SK-N-SH (cell line): Measurements from ENCODE around the gene MEGF6. TPM values are rescaled to one million over a fixed set of nuclear protein-coding genes. Genes with fewer than 3 reads are reported as not detected.

ENCODE experiments used
- CTCF ChIA-PET: fragments of 300-600, 350-600 bp; formaldehyde crosslinking; extraction: SDS; loops from one replicate; lab custom pipeline; 2021; lab: Yijun Ruan, JAX
- POLR2A ChIA-PET: fragments of 350-600 bp; sonication (Branson Sonifier 250); formaldehyde crosslinking; extraction: SDS; loops from one replicate; lab custom pipeline; 2020; ENCODE audit warnings: antibody characterized with exemption, inconsistent platforms; lab: Yijun Ruan, JAX
- DNase-seq: peaks from one replicate; pipeline ENCODE4 v3.0.0; 2012
- H2AFZ ChIP-seq: fragments of 200-600 bp; sonication (generic); 2 replicates; pipeline ENCODE4 v1.8.1; 2016; ENCODE audit warnings: antibody characterized with exemption, mild to moderate bottlenecking, low read depth
- H3F3A ChIP-seq: fragments of 200-600 bp; sonication (generic); replicated peaks from 2 replicates; pipeline ENCODE3; 2016; ENCODE audit warnings: antibody characterized with exemption, mild to moderate bottlenecking; ENCODE audit not compliant: insufficient read depth
- H3K27ac ChIP-seq, 2 experiments: fragments of 200-500 bp in 1 of 2; fragments of 200-600 bp in 1 of 2; sonication (Bioruptor generic) in 1 of 2; sonication (generic), shearing (Covaris generic) in 1 of 2; 2 replicates each; pipeline versions ENCODE4 v1.5.1 to v1.6.1; 2014 to 2016; ENCODE audit warnings: low read depth in 2 of 2, inconsistent platforms in 1 of 2, low read length in 1 of 2, mild to moderate bottlenecking in 1 of 2, mixed read lengths in 1 of 2
- H3K27me3 ChIP-seq: fragments of 200-600 bp; sonication (generic), shearing (Covaris generic); 2 replicates; pipeline ENCODE4 v1.6.1; 2016; ENCODE audit warnings: mixed run types; ENCODE audit not compliant: insufficient read depth
- H3K36me3 ChIP-seq, 2 experiments: fragments of 200-500 bp in 1 of 2; fragments of 200-600 bp in 1 of 2; sonication (Bioruptor generic) in 1 of 2; sonication (generic) in 1 of 2; replicated peaks in 1 of 2; 2 replicates each; pipeline versions ENCODE3 to v1.5.1; 2014 to 2016; ENCODE audit warnings: low read length in 1 of 2, mild to moderate bottlenecking in 1 of 2; ENCODE audit not compliant: insufficient read depth in 2 of 2, control insufficient read depth in 1 of 2
- H3K4me1 ChIP-seq, 2 experiments: fragments of 200-500 bp in 1 of 2; fragments of 200-600 bp in 1 of 2; sonication (Bioruptor generic) in 1 of 2; sonication (generic), shearing (Covaris generic) in 1 of 2; 2 replicates each; pipeline versions ENCODE4 v1.5.1 to v1.6.1; 2014 to 2016; ENCODE audit warnings: low read depth in 1 of 2, low read length in 1 of 2, mixed run types in 1 of 2; ENCODE audit not compliant: insufficient read depth in 2 of 2, control insufficient read depth in 1 of 2
- H3K4me2 ChIP-seq: fragments of 200-600 bp; sonication (generic), shearing (Covaris generic); 2 replicates; pipeline ENCODE4 v1.6.1; 2017; ENCODE audit warnings: mixed run types
- H3K4me3 ChIP-seq, 2 experiments: fragments of 200-500 bp in 1 of 2; fragments of 200-600 bp in 1 of 2; sonication (Bioruptor generic) in 1 of 2; sonication (generic), shearing (Covaris generic) in 1 of 2; 2 replicates each; pipeline versions ENCODE4 v1.5.1 to v1.8.1; 2014 to 2016; ENCODE audit warnings: low read depth in 2 of 2, inconsistent platforms in 1 of 2, low read length in 1 of 2, mild to moderate bottlenecking in 1 of 2, mixed read lengths in 1 of 2, moderate library complexity in 1 of 2
- H3K79me2 ChIP-seq: fragments of 200-600 bp; sonication (generic); 2 replicates; pipeline ENCODE4 v1.8.1; 2017; ENCODE audit warnings: mild to moderate bottlenecking; ENCODE audit not compliant: insufficient read depth
- H3K9ac ChIP-seq: fragments of 200-600 bp; sonication (generic); 2 replicates; pipeline ENCODE4 v1.6.1; 2017; ENCODE audit warnings: mixed run types
- H3K9me2 ChIP-seq: fragments of 200-600 bp; sonication (generic); 2 replicates; pipeline ENCODE4 v1.6.1; 2017; ENCODE audit warnings: mixed run types
- H3K9me3 ChIP-seq: fragments of 200-600 bp; sonication (generic); 2 replicates; pipeline ENCODE4 v1.6.1; 2017; ENCODE audit warnings: mixed run types, mild to moderate bottlenecking, moderate library complexity
- H4K20me1 ChIP-seq: fragments of 200-600 bp; sonication (generic); 2 replicates; pipeline ENCODE4 v1.6.1; 2017; ENCODE audit warnings: mild to moderate bottlenecking, mixed run types; ENCODE audit not compliant: insufficient read depth
- CHD2 ChIP-seq: fragments of 150-350 bp; IDR thresholded peaks from 2 replicates; pipeline ENCODE4 v1.6.1; 2018; ENCODE audit warnings: low read length; ENCODE audit not compliant: partially characterized antibody
- FOXM1 ChIP-seq: IDR thresholded peaks from 2 replicates; pipeline ENCODE4 v1.4.0; 2012; ENCODE audit warnings: low read depth, mild to moderate bottlenecking
- MAX ChIP-seq: IDR thresholded peaks from 2 replicates; pipeline ENCODE4 v1.4.0; 2012; ENCODE audit warnings: low read depth
- NFIC ChIP-seq: IDR thresholded peaks from 2 replicates; pipeline ENCODE4 v1.4.0; 2012; ENCODE audit warnings: borderline replicate concordance
- RAD21 ChIP-seq: IDR thresholded peaks from 2 replicates; pipeline ENCODE4 v1.6.1; 2012; ENCODE audit warnings: mild to moderate bottlenecking, low read length
- RFX5 ChIP-seq: IDR thresholded peaks from 2 replicates; pipeline ENCODE4 v1.6.1; 2012; ENCODE audit warnings: mild to moderate bottlenecking, improper control_type of control experiment, low read length
- RXRA ChIP-seq: IDR thresholded peaks from 2 replicates; pipeline ENCODE4 v1.4.0; 2012; ENCODE audit warnings: low read depth, mild to moderate bottlenecking, borderline replicate concordance
- TAF1 ChIP-seq: IDR thresholded peaks from 2 replicates; pipeline ENCODE4 v1.6.1; 2012; ENCODE audit warnings: low read depth, mild to moderate bottlenecking, low read length, moderate library complexity, borderline replicate concordance
- WGBS: methylation state at CpG from one replicate; pipeline ENCODE4 v1.1.6; 2017; ENCODE audit warnings: low lambda C conversion rate; 5-methylcytosine and 5-hydroxymethylcytosine counted together
- polyA plus RNA-seq, 3 experiments: library from polyadenylated mRNA; depleted of rRNA; stranded (reverse); fragments of >200 nt; gene quantifications; 2 replicates each; pipeline ENCODE4 v1.2.3, GENCODE V29; 2012
- TF ChIP-seq, protein P1 (sequence below): fragments of 150-350 bp; IDR thresholded peaks from 2 replicates; pipeline ENCODE4 v1.6.1; 2017; ENCODE audit warnings: antibody characterized with exemption, low read length, low read depth, borderline replicate concordance
- TF ChIP-seq, protein P2 (sequence below): IDR thresholded peaks from 2 replicates; pipeline ENCODE4 v1.4.0; 2012; ENCODE audit warnings: low read depth, borderline replicate concordance
- TF ChIP-seq, protein P3 (sequence below): fragments of 200-600 bp; sonication (generic); IDR thresholded peaks from 2 replicates; pipeline ENCODE4 v1.6.1; 2017; ENCODE audit warnings: antibody characterized with exemption, mild to moderate bottlenecking, moderate library complexity
- TF ChIP-seq, protein P4 (sequence below): IDR thresholded peaks from 2 replicates; pipeline ENCODE4 v1.4.0; 2012; ENCODE audit warnings: low read depth, borderline replicate concordance

Gene MEGF6
- polyA plus RNA-seq, 1 of the 3 experiments (the other 2 are of a cell fraction): 7.6 TPM

GRCh38 chr1:3473381-3473844, 137.9 kb downstream of the MEGF6 start:
- Histone ChIP-seq H3K36me3 (no peaks in the 10 kb centered on the region), H3F3A (no peaks in the 10 kb centered on the region), H3K4me2 (no peak overlapping the region), H3K27ac (no peak overlapping the region), H3K4me3 (no peak overlapping the region), H3K9me2 (no peaks in the 10 kb centered on the region), H2AFZ (no peak overlapping the region), H4K20me1 (no peaks in the 10 kb centered on the region), H3K4me1 (peaks cover 0 to 7% of the 10 kb centered on the region in 2 experiments; a peak in 2 of 4 replicates), H3K9ac (no peak overlapping the region), H3K9me3 (no peaks in the 10 kb centered on the region), H3K27me3 (no peaks in the 10 kb centered on the region), H3K79me2 (no peaks in the 10 kb centered on the region)
- ChIA-PET POLR2A (no interaction called here), CTCF (interaction anchor here (1.0 to 4.1 kb wide), 4 partner anchors 10 to 146 kb away, joined by 3 to 99 read pairs (median 10); partner anchors contain the start of gene ARHGEF16)
- TF ChIP-seq MAX: no peak
- no peak for TF ChIP-seq RAD21
- TF ChIP-seq, protein P1, sequence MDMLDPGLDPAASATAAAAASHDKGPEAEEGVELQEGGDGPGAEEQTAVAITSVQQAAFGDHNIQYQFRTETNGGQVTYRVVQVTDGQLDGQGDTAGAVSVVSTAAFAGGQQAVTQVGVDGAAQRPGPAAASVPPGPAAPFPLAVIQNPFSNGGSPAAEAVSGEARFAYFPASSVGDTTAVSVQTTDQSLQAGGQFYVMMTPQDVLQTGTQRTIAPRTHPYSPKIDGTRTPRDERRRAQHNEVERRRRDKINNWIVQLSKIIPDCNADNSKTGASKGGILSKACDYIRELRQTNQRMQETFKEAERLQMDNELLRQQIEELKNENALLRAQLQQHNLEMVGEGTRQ: no peak
- WGBS: 40% methylated on average over 3 of the region's 20 CpGs
- no peak for DNase-seq

DNA sequence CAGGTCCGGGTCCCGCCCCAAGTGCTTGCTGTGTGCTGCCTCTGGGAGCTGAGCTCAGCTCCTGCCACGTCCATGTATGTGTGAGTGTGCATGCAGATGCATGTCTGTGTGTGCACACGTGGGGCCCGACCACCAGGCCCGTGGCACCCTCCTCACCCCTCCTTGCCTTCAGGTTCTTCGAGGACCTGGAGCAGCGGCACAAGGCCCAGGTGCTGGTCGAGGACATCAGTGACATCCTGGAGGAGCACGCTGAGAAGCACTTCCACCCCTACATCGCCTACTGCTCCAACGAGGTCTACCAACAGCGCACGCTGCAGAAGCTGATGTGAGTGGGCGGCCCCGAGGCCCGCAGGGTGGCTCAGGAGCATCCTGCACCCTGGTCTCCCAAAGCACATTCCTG, 138.4 kb downstream of the MEGF6 start:
- Histone ChIP-seq H3K36me3 (no peaks in the 10 kb centered on the region), H3K4me2 (no peak overlapping the region), H3K27ac (no peak overlapping the region), H3K4me1 (peaks cover 0 to 7% of the 10 kb centered on the region in 2 experiments; a peak in 2 of 4 replicates), H3K4me3 (no peak overlapping the region), H3K9me2 (no peaks in the 10 kb centered on the region), H3K9ac (no peak overlapping the region), H2AFZ (no peak overlapping the region), H3K27me3 (no peaks in the 10 kb centered on the region), H3F3A (no peaks in the 10 kb centered on the region), H4K20me1 (no peaks in the 10 kb centered on the region), H3K9me3 (no peaks in the 10 kb centered on the region), H3K79me2 (no peaks in the 10 kb centered on the region)
- 80% methylated on average over 9 of the region's 17 CpGs for WGBS
- ChIA-PET POLR2A (no interaction called here), CTCF (interaction anchor here (1.0 to 4.1 kb wide), 9 partner anchors 9 to 146 kb away, joined by 3 to 99 read pairs (median 10); partner anchors contain the start of gene ARHGEF16)
- no peak for DNase-seq
- TF ChIP-seq, protein P2, sequence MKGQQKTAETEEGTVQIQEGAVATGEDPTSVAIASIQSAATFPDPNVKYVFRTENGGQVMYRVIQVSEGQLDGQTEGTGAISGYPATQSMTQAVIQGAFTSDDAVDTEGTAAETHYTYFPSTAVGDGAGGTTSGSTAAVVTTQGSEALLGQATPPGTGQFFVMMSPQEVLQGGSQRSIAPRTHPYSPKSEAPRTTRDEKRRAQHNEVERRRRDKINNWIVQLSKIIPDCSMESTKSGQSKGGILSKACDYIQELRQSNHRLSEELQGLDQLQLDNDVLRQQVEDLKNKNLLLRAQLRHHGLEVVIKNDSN: no peak
- TF ChIP-seq, protein P3, sequence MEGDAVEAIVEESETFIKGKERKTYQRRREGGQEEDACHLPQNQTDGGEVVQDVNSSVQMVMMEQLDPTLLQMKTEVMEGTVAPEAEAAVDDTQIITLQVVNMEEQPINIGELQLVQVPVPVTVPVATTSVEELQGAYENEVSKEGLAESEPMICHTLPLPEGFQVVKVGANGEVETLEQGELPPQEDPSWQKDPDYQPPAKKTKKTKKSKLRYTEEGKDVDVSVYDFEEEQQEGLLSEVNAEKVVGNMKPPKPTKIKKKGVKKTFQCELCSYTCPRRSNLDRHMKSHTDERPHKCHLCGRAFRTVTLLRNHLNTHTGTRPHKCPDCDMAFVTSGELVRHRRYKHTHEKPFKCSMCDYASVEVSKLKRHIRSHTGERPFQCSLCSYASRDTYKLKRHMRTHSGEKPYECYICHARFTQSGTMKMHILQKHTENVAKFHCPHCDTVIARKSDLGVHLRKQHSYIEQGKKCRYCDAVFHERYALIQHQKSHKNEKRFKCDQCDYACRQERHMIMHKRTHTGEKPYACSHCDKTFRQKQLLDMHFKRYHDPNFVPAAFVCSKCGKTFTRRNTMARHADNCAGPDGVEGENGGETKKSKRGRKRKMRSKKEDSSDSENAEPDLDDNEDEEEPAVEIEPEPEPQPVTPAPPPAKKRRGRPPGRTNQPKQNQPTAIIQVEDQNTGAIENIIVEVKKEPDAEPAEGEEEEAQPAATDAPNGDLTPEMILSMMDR: no peak
- TF ChIP-seq RAD21 (no peak), TAF1 (no peak), CHD2 (no peak), RXRA (no peak), MAX (no peak), NFIC (no peak), FOXM1 (no peak), RFX5 (no peak)
- TF ChIP-seq, protein P4, sequence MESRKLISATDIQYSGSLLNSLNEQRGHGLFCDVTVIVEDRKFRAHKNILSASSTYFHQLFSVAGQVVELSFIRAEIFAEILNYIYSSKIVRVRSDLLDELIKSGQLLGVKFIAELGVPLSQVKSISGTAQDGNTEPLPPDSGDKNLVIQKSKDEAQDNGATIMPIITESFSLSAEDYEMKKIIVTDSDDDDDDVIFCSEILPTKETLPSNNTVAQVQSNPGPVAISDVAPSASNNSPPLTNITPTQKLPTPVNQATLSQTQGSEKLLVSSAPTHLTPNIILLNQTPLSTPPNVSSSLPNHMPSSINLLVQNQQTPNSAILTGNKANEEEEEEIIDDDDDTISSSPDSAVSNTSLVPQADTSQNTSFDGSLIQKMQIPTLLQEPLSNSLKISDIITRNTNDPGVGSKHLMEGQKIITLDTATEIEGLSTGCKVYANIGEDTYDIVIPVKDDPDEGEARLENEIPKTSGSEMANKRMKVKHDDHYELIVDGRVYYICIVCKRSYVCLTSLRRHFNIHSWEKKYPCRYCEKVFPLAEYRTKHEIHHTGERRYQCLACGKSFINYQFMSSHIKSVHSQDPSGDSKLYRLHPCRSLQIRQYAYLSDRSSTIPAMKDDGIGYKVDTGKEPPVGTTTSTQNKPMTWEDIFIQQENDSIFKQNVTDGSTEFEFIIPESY: no peak
